CD4-positive, alpha-beta T cell treated with Interleukin-15 for 1 hour (primary cell): ENCODE measurements around the gene OSM.

Experiments used
- DNase-seq: peaks from one replicate; pipeline ENCODE4 v3.0.0-alpha.2; 2020

OSM gene

DNA sequence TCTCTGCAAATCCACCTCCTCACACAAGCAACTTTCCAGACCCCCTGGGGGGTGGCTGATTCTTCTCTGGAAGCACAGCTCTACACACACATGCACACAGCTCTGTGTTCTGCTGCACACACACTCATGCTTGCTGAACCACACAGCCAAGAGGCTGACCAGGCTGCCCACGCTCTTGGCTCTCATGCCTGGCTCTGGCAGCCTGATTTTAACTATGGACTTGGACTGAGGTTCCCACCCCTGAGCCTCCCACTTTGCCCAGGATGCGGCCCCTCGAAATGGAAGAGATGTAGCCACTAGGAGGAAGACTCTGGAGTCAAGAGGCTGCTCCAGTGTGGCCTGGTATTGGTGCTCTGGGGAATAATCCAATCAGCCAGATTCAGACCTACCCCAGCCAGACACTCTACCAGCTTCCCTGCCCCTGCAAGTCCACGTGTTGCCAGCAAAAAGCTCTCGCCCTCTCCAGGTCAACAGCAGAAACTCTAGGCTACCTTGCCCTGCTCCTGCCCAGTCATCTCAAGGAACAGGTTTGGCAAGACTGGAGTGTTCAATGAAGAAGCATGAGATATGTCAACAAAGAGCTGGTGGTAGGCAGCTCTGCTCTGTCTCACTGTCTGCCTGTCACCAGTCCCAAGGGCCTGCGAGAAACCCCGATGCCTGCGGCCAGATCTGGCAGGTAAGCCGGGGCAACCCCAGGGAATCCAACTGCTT, 31.5 kb upstream of the OSM start:
- DNase-seq: no peak

GRCh38 chr22:30297276-30297990, 30.8 kb upstream of the OSM start:
- no peak for DNase-seq

GRCh38 chr22:30296833-30297232, 30.2 kb upstream of the OSM start:
- DNase-seq: no peak

GRCh38 chr22:30296324-30296723, 29.7 kb upstream of the OSM start:
- no peak for DNase-seq

DNA sequence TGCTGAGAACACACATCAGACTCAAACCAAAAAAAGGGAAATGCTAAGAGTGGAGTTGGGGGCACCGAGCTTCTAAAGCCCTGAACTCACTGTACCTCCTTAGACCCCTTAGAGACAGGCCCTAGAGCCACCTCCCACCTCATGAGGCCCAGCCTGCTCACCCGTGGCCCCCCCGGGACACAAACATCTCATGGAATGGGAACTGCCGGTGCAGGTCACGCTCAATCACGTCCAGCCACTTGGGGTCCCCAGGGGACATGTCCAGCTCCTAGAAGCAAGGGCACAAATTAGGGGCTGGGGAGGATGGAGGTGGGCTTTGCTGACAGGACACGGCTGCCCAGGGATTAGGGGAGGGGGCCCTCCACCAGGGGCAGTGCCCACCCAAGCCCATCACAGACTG, 28.9 kb upstream of the OSM start:
- no peak for DNase-seq

DNA sequence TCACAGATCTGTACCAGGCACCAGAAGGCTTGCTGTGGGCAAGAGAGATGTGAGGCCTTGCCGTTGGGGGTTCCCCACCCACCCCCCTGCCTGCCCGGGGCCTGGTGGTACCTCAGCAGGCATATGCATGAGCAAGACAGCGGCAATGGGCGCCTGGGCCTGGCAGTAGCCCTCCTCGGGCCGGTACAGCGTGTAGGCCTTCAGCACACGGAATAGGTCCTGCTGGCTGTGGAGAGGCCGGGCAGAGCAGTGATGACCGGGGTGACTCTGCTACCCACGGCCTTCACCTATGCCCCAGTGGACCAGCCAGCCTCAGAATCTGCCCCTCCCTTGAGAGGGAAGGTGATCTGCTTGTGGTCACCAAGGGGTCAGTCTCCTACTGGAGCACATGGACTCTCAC, 28.2 kb upstream of the OSM start:
- DNase-seq: no peak

DNA sequence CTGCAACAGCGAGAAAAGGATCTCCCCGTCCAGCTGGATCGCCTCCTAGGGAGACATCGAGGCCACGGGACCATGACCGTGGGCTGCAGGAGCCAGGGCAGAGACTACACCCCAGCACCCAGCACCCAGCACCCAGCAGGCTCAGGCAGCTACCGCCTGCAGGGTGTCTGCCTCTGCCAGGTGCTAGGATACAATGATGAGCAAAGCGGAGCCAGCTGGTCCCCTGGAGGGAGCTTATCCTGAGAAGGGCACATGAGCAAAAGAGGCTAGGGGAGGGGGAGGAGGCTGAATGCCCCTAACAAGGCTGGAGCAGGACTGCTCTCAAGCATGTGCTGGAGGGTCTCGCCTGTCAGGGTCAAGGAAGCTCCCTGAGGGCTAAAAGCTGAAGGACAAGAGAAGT, 27.4 kb upstream of the OSM start:
- no peak for DNase-seq

- DNase-seq: no peak
Observed at GRCh38 chr22:30293026-30293425, 26.4 kb upstream of the OSM start.

DNA sequence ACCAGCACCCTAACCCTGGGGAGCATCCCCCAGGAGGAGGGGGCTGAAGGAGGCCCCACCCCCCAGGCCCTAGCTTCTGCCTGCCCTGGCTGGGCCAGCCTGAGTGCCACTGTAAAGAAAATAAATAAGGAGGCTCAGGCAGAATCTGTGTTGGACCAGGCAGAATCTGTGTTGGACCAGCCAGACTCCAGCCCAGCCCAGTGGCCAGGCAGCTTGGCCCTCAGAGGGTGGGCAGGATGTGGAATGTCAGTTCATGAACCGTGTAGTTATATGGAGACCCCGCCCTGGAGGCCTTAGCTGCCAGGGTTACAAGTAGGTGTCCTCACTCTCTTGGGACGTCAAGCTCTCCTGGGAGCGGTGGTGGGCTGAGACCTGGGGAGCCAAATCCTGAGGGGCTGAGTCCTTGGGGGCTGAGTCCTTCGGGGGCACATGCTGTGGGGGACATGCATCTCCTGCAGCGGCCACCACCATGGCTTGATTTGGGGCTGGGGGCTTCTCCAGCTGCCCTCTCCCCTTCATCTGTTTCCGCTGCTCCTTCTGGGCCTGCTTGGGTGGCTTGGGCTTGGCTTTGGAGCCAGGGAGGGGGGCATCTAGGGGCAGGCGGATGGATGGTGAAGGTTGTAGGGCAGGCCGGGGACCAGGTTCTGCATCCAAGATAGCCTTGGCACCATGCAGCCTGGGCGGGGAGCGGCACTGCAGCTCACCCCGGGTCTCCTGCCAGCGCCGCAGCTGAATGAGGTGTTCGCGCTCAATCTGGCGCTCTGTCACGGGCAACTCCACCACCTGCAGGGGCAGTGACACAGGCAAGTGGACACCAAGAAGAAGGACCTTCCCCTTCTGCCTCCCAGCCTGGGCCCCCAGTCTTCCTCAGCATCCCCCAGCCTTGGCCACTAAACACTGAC, 25.7 kb upstream of the OSM start:
- no peak for DNase-seq

DNA sequence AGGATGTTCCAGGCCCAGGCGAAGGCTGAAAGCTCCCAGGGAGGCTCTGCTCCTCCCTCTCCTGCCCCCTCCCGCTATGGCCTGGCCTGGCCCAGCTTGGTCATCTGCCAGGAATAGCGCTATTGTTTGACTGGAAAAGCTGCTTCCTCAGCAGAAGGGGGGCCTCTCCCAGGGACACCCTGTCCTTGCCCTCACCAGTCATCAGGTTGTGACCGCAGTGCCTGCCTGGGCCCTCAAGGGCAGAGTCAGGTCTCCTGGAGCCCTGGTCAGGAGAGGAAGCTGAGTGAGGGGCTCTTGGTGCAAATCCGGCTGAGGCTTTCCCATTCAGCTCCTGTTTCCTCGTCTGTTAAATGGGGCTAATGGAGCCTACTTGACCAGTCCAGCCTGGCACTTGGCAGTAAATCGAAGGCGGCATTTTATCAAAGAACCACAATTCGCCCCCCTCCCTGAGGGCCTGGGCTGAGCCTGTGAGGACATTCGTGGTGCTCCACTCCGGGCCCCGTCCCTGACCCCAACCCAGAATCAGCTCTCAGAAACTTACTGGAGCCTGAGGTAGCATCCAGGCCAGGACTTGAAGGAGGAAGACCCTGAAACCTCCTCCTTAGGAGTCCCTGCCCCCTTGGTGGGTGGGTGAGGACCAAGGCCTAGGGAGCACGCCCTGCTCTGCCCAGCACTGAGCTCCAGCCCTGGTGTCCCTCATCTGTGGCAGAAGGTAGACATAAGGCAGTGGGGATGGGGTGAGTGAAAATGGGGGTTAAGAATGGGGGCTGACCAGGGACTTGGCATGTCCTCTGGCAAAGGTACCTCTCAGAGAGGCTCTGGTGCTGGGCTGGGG, 24.6 kb upstream of the OSM start:
- no peak for DNase-seq

DNA sequence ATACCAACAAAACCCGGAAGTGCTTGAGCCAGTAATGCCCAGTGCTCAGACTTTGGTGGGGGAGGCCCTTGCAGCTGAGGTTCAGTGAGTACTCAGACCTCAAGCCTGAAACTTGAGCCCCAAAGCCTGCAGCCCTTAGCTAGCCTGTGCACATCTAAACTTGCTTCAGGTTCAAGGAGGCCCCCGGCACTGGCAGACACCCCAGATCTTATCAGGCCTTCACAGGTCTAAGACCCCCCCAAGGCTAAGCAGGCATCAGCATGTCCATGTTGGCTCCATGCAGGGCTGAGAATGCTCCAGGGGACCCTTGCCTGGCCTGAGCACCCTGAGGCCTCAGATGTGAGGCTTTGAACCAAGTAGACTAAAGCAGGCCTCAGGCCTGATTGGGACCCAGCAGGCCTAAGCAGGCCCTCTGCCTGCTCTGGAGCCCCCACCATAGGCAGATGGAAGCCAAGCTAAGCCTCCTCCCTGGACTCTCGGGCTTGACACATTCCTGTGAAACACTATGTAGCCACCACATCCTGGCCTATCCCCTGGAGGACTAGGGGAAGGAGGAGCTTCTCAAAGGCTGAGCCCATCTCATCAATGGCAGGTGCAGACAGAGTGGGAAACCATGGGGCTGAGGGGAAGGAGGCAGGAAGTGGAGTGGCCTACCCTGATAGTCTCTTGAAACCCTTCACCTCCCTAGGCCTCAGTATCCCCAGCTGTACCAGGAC, 23.8 kb upstream of the OSM start:
- DNase-seq: no peak

- DNase-seq: no peak
Observed at GRCh38 chr22:30289980-30290313, 23.3 kb upstream of the OSM start.

DNA sequence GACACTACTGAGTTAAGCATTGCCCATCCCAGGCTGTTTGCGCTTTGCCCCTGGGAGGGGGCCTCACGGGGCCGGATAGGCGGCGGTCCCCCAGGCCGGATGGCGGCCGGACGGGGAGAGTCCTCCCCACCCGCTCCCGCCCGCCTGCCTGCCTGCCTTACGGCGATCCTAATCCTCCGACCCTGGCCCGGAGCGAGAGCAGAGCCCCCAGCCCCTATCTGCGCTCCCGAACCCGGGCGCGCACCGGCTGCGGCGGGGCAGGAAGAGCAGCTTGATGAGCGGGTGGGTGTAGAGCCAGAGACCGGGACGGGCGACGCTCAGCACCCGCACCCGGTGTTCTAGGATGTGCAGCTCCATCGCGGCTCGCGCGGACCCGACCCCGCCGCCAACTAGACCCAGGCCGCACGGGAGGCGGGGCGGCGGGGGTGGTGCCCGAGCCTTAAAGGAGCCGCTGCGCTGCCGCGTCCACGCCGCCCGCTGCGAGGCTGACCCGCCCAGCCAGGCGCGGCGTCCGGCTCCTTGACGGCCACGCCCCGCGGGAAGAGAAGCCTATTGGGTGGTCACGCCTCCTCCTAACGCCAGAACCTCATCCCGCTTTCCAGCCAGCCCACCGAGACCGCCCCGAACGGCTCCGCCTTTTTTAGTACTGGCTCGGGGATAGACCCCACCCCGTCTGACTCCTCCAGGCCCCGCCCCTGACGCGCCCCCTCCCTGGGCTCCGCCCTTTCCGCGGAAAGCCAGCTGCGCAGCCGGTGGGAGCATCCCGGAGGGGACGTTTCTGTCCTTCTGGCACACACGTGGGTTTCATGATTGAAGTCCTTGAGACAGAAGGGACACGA, 22.7 kb upstream of the OSM start, which contains the start of gene CASTOR1:
TSS of gene CASTOR1 (minus strand) at position 365 of the 839 bp plus-strand sequence. CDS start at position 357, 8 bp downstream.
- peak; percentile 89 for DNase-seq

- DNase-seq: no peak
Observed at GRCh38 chr22:30288419-30289140, 21.9 kb upstream of the OSM start.

DNA sequence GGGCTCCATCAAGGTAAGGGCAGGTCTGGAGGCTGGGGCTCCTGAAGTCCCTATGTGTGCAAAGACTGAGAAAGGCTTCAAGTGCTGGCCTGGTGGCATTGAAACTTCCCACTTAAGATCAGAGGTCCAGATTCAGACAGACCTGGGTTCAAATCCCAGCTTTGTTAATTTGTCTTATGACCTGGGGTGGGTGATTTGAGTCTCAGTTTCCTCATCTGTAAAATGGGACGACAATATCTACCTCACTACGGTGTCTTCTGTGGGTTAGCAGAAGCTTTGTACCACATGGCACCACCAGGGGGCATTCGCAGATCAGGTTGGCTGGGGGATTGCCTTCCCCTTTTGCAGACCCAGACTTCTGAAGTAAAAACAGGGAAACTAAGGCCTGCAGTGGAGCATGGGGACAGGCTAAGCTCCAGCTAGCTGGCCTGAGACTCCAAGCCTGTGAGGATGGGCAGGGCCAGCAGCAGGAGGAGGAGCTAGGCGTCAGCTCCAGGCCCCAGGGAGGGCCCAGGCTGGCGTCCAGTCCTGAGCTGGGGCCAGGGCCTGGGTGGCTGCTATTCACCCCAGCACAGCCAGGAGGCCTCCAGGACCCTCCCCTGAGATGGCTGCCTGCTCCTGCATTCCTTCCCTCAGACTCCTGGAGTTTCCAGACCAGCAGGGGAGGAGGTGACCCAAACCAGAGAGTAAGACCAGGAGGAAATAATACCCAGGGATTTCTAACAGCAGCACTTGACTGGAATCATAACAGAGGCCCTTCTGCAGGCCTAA, 21.2 kb upstream of the OSM start:
- DNase-seq: peak; percentile 87

- DNase-seq: peak; percentile 81
Observed at GRCh38 chr22:30286813-30287647, 20.4 kb upstream of the OSM start.

GRCh38 chr22:30286331-30286730, 19.7 kb upstream of the OSM start:
- no peak for DNase-seq

DNA sequence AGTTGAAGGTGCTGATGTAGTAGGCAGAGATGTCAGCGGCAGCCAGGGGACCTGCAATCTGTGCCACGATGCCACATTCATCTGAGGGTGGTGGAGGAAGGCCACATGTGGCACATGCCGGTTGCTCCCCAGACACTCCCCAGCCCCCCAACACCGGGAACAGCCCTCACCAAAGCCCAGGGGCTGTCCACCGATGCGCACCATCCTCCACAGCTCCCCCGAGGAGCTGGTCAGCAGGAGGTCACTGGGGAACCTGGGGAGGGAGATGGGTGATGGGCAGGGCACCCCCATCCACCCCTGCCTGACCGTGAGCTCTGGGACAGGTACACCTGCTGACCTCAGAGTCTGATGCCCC, 19.2 kb upstream of the OSM start:
- no peak for DNase-seq
